NCI-H2196 (cell line): ENCODE data around the gene KATNBL1.
A peak's percentile ranks its signal among the peaks of the same experiment; 100 is the strongest.

Experiments used
- DNase-seq: peaks from one replicate; lab custom pipeline; 2025; ENCODE audit not compliant: unreplicated experiment; lab: John Stamatoyannopoulos, UW

KATNBL1 gene

GRCh38 chr15:34119291-34119690, 90.6 kb downstream of the KATNBL1 start:
- DNase-seq, result no peak

GRCh38 chr15:34116620-34117019, 93.3 kb downstream of the KATNBL1 start:
- DNase-seq, result no peak

- no peak for DNase-seq
Measured at GRCh38 chr15:34114739-34115138, 95.2 kb downstream of the KATNBL1 start.

GRCh38 chr15:34114215-34114614, 95.7 kb downstream of the KATNBL1 start:
- DNase-seq, result no peak

- no peak for DNase-seq
Measured at GRCh38 chr15:34111488-34111887, 98.4 kb downstream of the KATNBL1 start.

- no peak for DNase-seq
Measured at GRCh38 chr15:34109797-34110663, 99.9 kb downstream of the KATNBL1 start.

- no peak for DNase-seq
Measured at GRCh38 chr15:34107315-34107714, 102.6 kb downstream of the KATNBL1 start.

GRCh38 chr15:34106423-34106822, 103.5 kb downstream of the KATNBL1 start:
- no peak for DNase-seq

- DNase-seq, result no peak
Measured at GRCh38 chr15:34102175-34102925, 107.5 kb downstream of the KATNBL1 start.

- DNase-seq, result peak; percentile 84
Measured at GRCh38 chr15:34101366-34102174, 108.3 kb downstream of the KATNBL1 start, which contains the start of the genes EMC7 and PGBD4. TSS of gene EMC7 (minus strand) at chr15:34101862. CDS start at chr15:34101839, 23 bp downstream. TSS of gene PGBD4 (plus strand) at chr15:34102083. CDS start at chr15:34102532, 449 bp downstream.

- no peak for DNase-seq
Measured at GRCh38 chr15:34099914-34100313, 110.0 kb downstream of the KATNBL1 start.
